ENCODE results near the gene DNAJC1.

The DNAJC1 gene

GRCh38 chr10:21756707-21757106, 246.8 kb downstream of the DNAJC1 start:
- no peaks in the 10 kb centered on the region for H4K20me1 ChIP-seq (ENCODE audit: control insufficient read depth, insufficient read depth, low read depth, low read length)
- H3K79me2 ChIP-seq (ENCODE audit: control insufficient read depth, low read length), result no peaks in the 10 kb centered on the region
- H3K36me3 ChIP-seq (ENCODE audit: control insufficient read depth, low read length), result no peaks in the 10 kb centered on the region
- no peaks in the 10 kb centered on the region for H3K9me3 ChIP-seq (ENCODE audit: control insufficient read depth, insufficient read depth, low read length)
- H3F3A ChIP-seq (ENCODE audit: control insufficient read depth, insufficient read depth), result no peaks in the 10 kb centered on the region
- H3K27ac ChIP-seq (ENCODE audit: low read depth, low read length), result no peak overlapping the region
- no peaks in the 10 kb centered on the region for H3K4me1 ChIP-seq (ENCODE audit: control insufficient read depth, low read length)
- H3K27me3 ChIP-seq (ENCODE audit: control insufficient read depth, low read length), result no peaks in the 10 kb centered on the region
- no peak for TF ChIP-seq CTCF (IDR thresholded peaks at IDR 0.05; ENCODE audit: low read depth, low read length, poor library complexity, severe bottlenecking)
- no peak for TF ChIP-seq EZH2phosphoT487 (IDR thresholded peaks at IDR 0.05; ENCODE audit: borderline replicate concordance, low read length)
- H3K9me2 ChIP-seq (replicated peaks; ENCODE audit: control insufficient read depth, low read length), result no peaks in the 10 kb centered on the region
- H3K4me3 ChIP-seq (ENCODE audit: low read length), result no peak overlapping the region
- no peak overlapping the region for H3K4me2 ChIP-seq (ENCODE audit: low read length)

DNA sequence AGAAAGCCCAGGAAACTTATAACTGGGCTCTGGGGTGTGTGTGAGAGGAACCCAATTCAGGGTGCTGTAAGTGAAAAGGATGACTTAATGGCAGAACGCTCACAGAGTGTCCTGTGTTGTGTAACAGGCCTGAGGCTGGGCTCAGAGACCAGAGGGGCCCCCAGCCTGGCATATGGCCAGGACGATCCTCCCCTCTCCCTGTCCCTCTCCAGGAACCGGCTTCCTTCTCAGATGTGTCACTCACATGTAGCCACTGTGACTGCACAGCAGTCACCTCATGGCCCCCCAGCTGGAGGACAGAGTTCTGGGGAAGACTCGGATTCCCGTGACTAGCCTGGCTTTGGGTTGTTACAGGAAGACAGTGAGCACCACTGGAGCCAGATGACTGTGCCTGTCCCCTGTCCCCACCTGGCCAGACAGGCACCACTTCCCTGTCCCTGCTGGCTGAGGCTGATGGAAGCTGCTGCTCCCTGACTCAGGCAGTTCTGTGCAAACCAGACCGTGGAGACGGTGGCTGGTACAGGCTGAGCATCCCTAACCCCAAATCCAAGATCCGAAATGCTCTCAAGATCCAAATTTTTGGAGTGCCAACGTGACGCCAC, 249.0 kb downstream of the DNAJC1 start:
- Histone ChIP-seq H3K27me3 (ENCODE audit: control insufficient read depth, low read length) (no peaks in the 10 kb centered on the region), H4K20me1 (ENCODE audit: control insufficient read depth, insufficient read depth, low read depth, low read length) (no peaks in the 10 kb centered on the region), H3K9me3 (ENCODE audit: control insufficient read depth, insufficient read depth, low read length) (no peaks in the 10 kb centered on the region), H3K79me2 (ENCODE audit: control insufficient read depth, low read length) (no peaks in the 10 kb centered on the region), H3K36me3 (ENCODE audit: control insufficient read depth, low read length) (no peaks in the 10 kb centered on the region), H3K4me1 (ENCODE audit: control insufficient read depth, low read length) (no peaks in the 10 kb centered on the region), H3K9me2 (replicated peaks; ENCODE audit: control insufficient read depth, low read length) (no peaks in the 10 kb centered on the region), H3K4me2 (ENCODE audit: low read length) (no peak overlapping the region), H3K27ac (ENCODE audit: low read depth, low read length) (no peak overlapping the region), H3F3A (ENCODE audit: control insufficient read depth, insufficient read depth) (no peaks in the 10 kb centered on the region), H3K4me3 (ENCODE audit: low read length) (no peak overlapping the region)
- no peak for TF ChIP-seq EZH2phosphoT487 (IDR thresholded peaks at IDR 0.05; ENCODE audit: borderline replicate concordance, low read length)
- TF ChIP-seq CTCF (IDR thresholded peaks at IDR 0.05; ENCODE audit: low read depth, low read length, poor library complexity, severe bottlenecking), result no peak

- no peaks in the 10 kb centered on the region for H3K27me3 ChIP-seq (ENCODE audit: control insufficient read depth, low read length)
- no peak for TF ChIP-seq CTCF (IDR thresholded peaks at IDR 0.05; ENCODE audit: low read depth, low read length, poor library complexity, severe bottlenecking)
- no peak for TF ChIP-seq EZH2phosphoT487 (IDR thresholded peaks at IDR 0.05; ENCODE audit: borderline replicate concordance, low read length)
- no peaks in the 10 kb centered on the region for H3K9me2 ChIP-seq (replicated peaks; ENCODE audit: control insufficient read depth, low read length)
- H3K4me3 ChIP-seq (ENCODE audit: low read length), result no peak overlapping the region
- no peaks in the 10 kb centered on the region for H3K9me3 ChIP-seq (ENCODE audit: control insufficient read depth, insufficient read depth, low read length)
- H4K20me1 ChIP-seq (ENCODE audit: control insufficient read depth, insufficient read depth, low read depth, low read length), result no peaks in the 10 kb centered on the region
- H3K36me3 ChIP-seq (ENCODE audit: control insufficient read depth, low read length), result no peaks in the 10 kb centered on the region
- H3K79me2 ChIP-seq (ENCODE audit: control insufficient read depth, low read length), result no peaks in the 10 kb centered on the region
- H3K27ac ChIP-seq (ENCODE audit: low read depth, low read length), result no peak overlapping the region
- H3K4me2 ChIP-seq (ENCODE audit: low read length), result no peak overlapping the region
- H3F3A ChIP-seq (ENCODE audit: control insufficient read depth, insufficient read depth), result no peaks in the 10 kb centered on the region
- no peaks in the 10 kb centered on the region for H3K4me1 ChIP-seq (ENCODE audit: control insufficient read depth, low read length)
Observed at GRCh38 chr10:21753497-21754270, 249.8 kb downstream of the DNAJC1 start.
